GM10266 (cell line): ENCODE measurements around the gene ZNF593.

Source experiments
- DNase-seq: peaks from one replicate; pipeline ENCODE4 v3.0.0; 2012; ENCODE audit errors: extremely low spot score
- TF ChIP-seq, protein P1 (sequence below): IDR thresholded peaks from 2 replicates; pipeline ENCODE4 v1.5.1; 2012; ENCODE audit warnings: mild to moderate bottlenecking, low read depth; ENCODE audit not compliant: control insufficient read depth, insufficient read depth; ENCODE audit errors: missing control alignments

Gene ZNF593

DNA sequence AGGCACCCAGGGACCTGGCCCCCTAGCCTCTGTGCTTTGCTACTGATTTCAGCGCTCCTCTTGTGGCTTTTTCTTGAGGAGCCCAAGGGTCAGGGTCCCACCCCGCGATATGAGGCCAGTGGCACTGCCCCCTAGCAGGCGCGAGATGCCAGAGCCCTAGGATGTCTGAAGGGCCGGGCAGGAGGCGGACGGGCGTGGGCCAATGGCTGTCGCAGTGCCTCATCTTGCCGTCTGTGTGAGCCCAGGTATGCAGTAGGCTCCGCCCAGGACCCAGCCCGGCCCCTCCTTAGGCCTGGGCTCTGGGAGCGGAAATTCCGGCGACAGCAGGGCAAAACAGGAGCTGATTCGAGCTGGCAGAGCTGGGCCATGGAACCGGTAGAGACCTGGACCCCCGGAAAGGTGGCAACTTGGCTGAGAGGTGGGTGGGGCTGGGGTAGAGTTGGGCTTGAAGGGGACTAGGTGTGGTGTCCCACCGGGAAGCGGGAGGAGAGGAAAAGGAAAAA, 7.5 kb downstream of the ZNF593 start, which contains the start of gene CNKSR1:
Gene CNKSR1 (plus strand): TSS at position 310 of the 503 bp plus-strand sequence. CDS start 57 bp downstream, at position 367.
- TF ChIP-seq, protein P1, sequence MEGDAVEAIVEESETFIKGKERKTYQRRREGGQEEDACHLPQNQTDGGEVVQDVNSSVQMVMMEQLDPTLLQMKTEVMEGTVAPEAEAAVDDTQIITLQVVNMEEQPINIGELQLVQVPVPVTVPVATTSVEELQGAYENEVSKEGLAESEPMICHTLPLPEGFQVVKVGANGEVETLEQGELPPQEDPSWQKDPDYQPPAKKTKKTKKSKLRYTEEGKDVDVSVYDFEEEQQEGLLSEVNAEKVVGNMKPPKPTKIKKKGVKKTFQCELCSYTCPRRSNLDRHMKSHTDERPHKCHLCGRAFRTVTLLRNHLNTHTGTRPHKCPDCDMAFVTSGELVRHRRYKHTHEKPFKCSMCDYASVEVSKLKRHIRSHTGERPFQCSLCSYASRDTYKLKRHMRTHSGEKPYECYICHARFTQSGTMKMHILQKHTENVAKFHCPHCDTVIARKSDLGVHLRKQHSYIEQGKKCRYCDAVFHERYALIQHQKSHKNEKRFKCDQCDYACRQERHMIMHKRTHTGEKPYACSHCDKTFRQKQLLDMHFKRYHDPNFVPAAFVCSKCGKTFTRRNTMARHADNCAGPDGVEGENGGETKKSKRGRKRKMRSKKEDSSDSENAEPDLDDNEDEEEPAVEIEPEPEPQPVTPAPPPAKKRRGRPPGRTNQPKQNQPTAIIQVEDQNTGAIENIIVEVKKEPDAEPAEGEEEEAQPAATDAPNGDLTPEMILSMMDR: no peak
- no peak for DNase-seq

GRCh38 chr1:26180010-26180506, 10.3 kb downstream of the ZNF593 start:
- TF ChIP-seq, protein P1: no peak
- no peak for DNase-seq

DNA sequence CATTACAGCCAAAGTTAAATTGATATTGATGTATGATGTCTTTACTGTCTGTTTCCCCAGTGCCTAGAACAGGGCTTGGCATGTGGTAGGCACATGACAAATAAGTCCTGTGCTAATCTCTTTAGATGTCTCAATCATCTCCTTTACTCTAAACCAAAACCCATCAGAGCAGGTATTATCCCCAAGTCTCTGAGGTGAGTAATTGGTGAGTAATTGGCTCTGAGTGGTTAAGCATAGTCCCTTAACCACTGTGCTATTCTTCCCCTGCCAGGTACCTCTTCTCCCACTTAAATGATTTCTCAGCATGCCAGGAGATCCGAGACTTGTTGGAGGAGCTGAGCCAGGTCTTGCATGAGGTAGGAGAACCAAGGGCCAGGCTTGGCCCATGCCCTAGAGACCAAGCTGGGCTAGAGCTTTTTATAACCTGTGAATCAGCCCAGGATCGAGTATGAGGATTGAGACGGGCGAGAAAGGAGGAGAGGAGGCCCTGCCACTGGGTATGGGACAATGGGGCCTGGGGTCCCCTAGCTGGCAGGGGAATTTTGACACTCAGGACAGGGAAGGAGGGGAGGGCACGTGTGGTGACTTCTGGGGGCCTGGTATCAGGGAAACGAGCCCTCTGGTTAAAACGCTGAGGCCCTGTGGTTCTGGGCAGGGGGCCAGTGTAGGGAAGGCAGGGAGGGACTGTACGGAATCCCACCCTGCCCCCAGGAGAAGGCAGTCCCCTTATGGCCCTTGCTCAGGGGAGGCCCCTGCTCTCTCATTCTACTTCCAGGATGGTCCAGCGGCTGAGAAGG, 12.1 kb downstream of the ZNF593 start:
- no peak for DNase-seq
- TF ChIP-seq, protein P1: no peak

GRCh38 chr1:26182383-26182696, 12.6 kb downstream of the ZNF593 start:
- TF ChIP-seq, protein P1: no peak
- no peak for DNase-seq

GRCh38 chr1:26184086-26184485, 14.4 kb downstream of the ZNF593 start:
- DNase-seq: no peak
- TF ChIP-seq, protein P1: no peak

- DNase-seq: no peak
Measured at GRCh38 chr1:26184883-26185282, 15.2 kb downstream of the ZNF593 start.

More at GRCh38 chr1:26184883-26185282, 15.2 kb downstream of the ZNF593 start:
- TF ChIP-seq, protein P1: no peak
